Brain microvascular endothelial cell (primary cell): ENCODE data around the gene RMI2.
A peak's percentile ranks its signal among the peaks of the same experiment; 100 is the strongest.

Experiments
- DNase-seq: peaks from one replicate; pipeline ENCODE4 v3.0.0-alpha.2; 2020
- H3K27ac ChIP-seq: fragments of 250-450 bp; sonication (Bioruptor Pico); 2 replicates; pipeline ENCODE4 v1.5.1; 2020; ENCODE audit warnings: mild to moderate bottlenecking, moderate library complexity
- H3K27me3 ChIP-seq: fragments of 250-450 bp; sonication (Bioruptor Pico); replicated peaks from 2 replicates; pipeline ENCODE4 v1.5.1; 2020; ENCODE audit warnings: mild to moderate bottlenecking
- H3K36me3 ChIP-seq: fragments of 250-450 bp; sonication (Bioruptor Pico); replicated peaks from 2 replicates; pipeline ENCODE4 v1.5.1; 2020; ENCODE audit warnings: mild to moderate bottlenecking
- H3K4me3 ChIP-seq: 2 replicates; pipeline ENCODE4 v1.5.1; 2011; ENCODE audit warnings: low read depth, mild to moderate bottlenecking, control low read depth, low read length, moderate library complexity
- in situ Hi-C: cut with HindIII; loops from 2 replicates; pipeline ENCODE4 v1.10.0; 2017; ENCODE audit warnings: low sequenced_read_pairs, low pct_ligation_motif_present
- TF ChIP-seq, protein P1 (sequence below): IDR thresholded peaks from 2 replicates; pipeline ENCODE4 v1.5.1; 2011; ENCODE audit warnings: low read depth, mild to moderate bottlenecking, moderate library complexity, low read length, control low read depth, inconsistent platforms; ENCODE audit errors: missing control alignments

Gene RMI2

DNA sequence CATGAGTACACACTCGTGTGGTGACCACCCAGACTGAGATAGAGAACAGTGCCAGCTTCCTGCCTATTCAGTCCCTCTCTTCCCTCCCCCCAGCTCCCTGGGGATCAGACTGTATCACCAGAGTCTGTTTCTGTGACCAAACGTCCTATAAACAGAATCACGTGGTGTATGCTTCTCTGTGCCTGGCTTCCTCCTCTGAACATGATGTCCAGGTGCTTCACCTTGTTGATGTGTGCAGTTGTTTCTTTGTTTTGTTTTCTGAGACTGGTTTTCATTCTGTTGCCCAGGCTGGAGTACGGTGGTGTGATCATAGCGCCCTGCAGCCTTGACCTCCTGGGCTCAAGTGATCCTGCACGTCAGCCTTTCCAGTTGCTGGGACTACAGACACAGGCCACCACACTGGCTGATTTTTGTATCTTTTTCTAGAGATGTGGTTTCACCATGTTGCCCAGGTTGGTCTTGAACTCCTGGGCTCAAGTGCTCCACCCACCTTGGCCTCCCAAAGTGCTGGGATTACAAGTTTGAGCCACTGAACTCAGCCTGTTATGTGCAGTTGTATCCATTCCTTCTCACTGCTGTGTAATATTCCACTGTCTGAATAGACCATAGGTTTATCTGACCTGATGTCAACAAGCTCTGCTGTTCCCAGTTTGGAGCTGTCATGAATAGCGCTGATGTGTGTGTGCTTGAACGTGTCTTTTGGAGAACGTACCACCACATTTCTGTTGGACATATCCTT lies 35.2 kb upstream of the RMI2 start:
- Histone ChIP-seq H3K27me3 (no peaks in the 10 kb centered on the region), H3K36me3 (no peaks in the 10 kb centered on the region), H3K4me3 (no peak overlapping the region), H3K27ac (no peak overlapping the region)
- in situ Hi-C loops: no loop called here
- DNase-seq: no peak
- TF ChIP-seq, protein P1, sequence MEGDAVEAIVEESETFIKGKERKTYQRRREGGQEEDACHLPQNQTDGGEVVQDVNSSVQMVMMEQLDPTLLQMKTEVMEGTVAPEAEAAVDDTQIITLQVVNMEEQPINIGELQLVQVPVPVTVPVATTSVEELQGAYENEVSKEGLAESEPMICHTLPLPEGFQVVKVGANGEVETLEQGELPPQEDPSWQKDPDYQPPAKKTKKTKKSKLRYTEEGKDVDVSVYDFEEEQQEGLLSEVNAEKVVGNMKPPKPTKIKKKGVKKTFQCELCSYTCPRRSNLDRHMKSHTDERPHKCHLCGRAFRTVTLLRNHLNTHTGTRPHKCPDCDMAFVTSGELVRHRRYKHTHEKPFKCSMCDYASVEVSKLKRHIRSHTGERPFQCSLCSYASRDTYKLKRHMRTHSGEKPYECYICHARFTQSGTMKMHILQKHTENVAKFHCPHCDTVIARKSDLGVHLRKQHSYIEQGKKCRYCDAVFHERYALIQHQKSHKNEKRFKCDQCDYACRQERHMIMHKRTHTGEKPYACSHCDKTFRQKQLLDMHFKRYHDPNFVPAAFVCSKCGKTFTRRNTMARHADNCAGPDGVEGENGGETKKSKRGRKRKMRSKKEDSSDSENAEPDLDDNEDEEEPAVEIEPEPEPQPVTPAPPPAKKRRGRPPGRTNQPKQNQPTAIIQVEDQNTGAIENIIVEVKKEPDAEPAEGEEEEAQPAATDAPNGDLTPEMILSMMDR: no peak

DNA sequence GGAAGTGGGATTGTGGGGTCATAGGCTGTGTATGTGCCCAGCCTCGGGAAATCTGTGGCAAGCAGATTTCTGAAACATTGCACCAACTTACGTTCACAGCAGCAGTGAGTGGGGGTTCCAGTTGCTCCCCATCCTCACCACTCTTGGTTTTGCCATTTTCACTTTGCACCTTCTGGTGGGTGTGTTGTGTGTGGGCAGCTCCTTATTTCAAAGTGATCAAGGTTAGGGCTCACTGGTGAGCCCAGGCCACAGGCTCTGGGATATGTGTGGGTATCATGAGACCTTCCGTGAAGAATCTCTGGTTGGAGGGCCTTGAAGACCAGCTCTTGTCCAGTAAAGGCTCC lies 34.7 kb upstream of the RMI2 start:
- TF ChIP-seq, protein P1: no peak
- H3K27me3 ChIP-seq: no peaks in the 10 kb centered on the region
- H3K36me3 ChIP-seq: no peaks in the 10 kb centered on the region
- no peak overlapping the region for H3K4me3 ChIP-seq
- no peak for DNase-seq
- H3K27ac ChIP-seq: no peak overlapping the region
- in situ Hi-C loops: no loop called here

DNA sequence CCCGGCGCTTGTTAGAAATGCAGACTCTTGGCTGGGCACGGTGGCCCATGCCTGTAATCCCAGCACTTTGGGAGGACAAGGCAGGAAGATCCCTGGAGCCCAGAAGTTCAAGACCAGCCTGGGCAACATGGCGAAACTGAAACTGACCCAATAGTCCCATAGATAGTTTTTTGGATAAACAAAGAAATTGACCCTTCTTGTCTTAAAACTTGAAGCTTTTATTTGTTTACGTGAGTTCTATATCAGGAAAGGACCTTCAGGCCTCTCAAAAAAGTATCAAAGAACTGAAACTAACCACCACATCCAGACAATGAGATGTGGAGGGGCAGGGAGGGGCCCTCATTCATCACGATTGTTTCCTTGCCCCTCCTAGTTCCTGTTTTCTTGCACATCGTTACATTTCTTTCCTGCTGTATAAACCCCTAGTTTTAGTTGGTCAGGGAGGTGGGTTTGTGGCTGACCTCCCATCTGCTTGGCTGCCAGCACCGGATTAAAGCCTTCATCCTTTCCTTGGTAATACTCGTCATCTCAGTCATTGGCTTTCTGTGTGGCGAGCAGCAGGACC lies 34.2 kb upstream of the RMI2 start:
- DNase-seq: no peak

DNA sequence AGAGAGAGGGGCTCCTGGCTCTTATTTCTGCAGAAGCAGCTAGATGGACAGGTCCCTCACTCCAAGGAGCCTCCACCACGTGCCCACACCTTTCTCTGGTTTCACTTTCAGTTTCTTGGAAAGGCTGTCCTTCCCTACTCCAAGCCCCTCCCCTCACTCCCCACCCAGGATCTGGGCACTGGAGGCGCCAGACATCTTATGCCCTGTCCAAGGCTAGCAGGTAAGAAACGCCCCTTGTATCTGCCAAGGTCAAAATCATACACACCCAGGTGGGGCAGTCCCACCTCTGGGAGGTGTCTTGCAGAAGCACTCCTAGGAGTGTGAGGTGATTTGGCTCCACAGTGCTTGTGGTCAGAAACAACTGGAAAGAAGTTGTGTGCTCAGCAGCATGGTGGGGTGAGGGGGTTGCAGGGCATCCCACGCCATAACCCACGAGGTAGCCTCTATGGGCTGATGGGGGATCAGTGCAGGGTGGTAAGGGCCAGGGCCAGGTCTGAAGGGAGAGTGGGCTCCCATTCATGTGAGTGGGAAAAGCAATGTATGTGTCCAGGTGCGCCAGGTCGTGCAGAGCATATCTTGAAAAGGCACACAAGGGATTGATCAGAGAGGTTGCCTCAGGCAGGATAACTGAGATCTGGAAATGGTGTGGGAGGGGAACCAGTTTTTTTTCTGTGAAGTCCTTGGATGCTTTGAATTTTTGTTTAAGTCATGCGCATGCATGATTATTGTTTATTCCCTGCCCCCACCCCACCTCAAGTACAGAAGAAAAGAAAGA lies 32.4 kb upstream of the RMI2 start:
- H3K27me3 ChIP-seq: no peaks in the 10 kb centered on the region
- no peaks in the 10 kb centered on the region for H3K36me3 ChIP-seq
- in situ Hi-C loops: no loop called here
- no peak overlapping the region for H3K4me3 ChIP-seq
- TF ChIP-seq, protein P1: no peak
- peak; percentile 23 for DNase-seq
- no peak overlapping the region for H3K27ac ChIP-seq

More for the DNA sequence above, 34.2 kb upstream of the RMI2 start:
- in situ Hi-C loops: no loop called here
- Histone ChIP-seq H3K27me3 (no peaks in the 10 kb centered on the region), H3K27ac (no peak overlapping the region), H3K4me3 (no peak overlapping the region), H3K36me3 (no peaks in the 10 kb centered on the region)
- TF ChIP-seq, protein P1: no peak

DNA sequence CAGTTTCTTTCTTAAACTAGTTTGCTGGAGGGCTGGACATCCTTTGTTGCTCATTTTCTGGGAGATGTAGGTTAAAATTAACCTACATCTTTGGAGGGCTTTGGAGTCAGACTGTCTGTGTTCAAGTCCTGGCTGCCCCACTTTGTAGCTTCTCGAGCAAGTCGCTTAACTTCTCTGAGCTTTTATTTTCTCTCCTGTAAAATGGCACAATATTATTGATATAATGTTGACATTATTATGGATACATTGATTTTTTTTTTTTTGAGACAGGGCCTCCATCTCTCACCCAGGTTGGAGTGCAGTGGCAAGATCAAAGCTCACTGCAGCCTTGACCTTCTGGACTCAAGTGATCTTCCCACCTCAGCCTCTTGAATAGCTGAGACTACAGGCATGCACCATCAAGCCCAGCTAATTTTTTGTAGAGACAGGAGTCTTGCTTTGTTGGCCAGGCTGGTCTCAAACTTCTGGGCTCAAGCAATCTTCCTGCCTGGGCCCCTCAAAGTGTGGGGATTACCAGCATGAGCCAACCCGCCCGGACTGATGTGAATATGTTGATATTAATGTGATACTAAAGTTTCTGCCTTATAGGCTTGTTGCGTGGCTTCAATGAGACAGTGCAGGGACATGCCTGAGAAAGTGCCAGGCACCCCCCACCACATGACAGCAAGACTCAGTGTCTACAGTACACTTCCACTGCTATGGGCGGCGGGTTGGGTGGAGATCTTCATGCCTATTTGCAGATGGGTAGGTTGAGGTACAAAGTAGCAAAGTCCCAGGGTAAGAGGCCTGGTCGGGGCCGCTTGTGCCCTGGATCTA lies 31.6 kb upstream of the RMI2 start:
- H3K36me3 ChIP-seq: no peaks in the 10 kb centered on the region
- TF ChIP-seq, protein P1: no peak
- in situ Hi-C loops: no loop called here
- DNase-seq: no peak
- H3K4me3 ChIP-seq: no peak overlapping the region
- H3K27me3 ChIP-seq: no peaks in the 10 kb centered on the region
- no peak overlapping the region for H3K27ac ChIP-seq
